Stimulated activated naive CD8-positive, alpha-beta T cell treated with anti-CD3 and anti-CD28 coated beads, Interleukin-15, amount 100 ng/mL, for 72 hours (primary cell): ENCODE measurements around the gene LIMK1.
A peak's percentile ranks its signal among the peaks of the same experiment; 100 is the strongest.

Experiments used
- ATAC-seq: fragments of 150-1000 bp; cut with Tn5 transposase; 2 replicates; pipeline ENCODE4 v1.10.0; 2021; ENCODE audit warnings: mild to moderate bottlenecking, moderate library complexity
- DNase-seq, 2 donors: peaks; one replicate each; pipeline ENCODE4 v3.0.0; 2021 to 2022
- H3K27ac Mint-ChIP-seq, 2 donors: one replicate each; pipeline ENCODE4 v1.8.0; 2022; ENCODE audit warnings: mild to moderate bottlenecking in 2 of 2, mixed read lengths in 2 of 2, moderate library complexity in 2 of 2
- H3K27me3 Mint-ChIP-seq: one replicate; pipeline ENCODE4 v1.8.0; 2022; ENCODE audit warnings: mixed read lengths
- H3K4me1 Mint-ChIP-seq: one replicate; pipeline ENCODE4 v1.8.0; 2022; ENCODE audit warnings: mild to moderate bottlenecking, mixed read lengths
- H3K4me3 Mint-ChIP-seq, 2 donors: one replicate each; pipeline ENCODE4 v1.8.0; 2022; ENCODE audit warnings: mild to moderate bottlenecking in 2 of 2, mixed read lengths in 2 of 2, moderate library complexity in 1 of 2
- H3K9me3 Mint-ChIP-seq, 2 donors: one replicate each; pipeline ENCODE4 v1.8.0; 2022; ENCODE audit warnings: mixed read lengths in 2 of 2

The LIMK1 gene

GRCh38 chr7:74126220-74126880, 42.7 kb downstream of the LIMK1 start:
- H3K9me3 Mint-ChIP-seq: no peaks in the 10 kb centered on the region
- DNase-seq (no peak), ATAC-seq (no peak)
- H3K27ac Mint-ChIP-seq: peak overlapping the region in 1 of 2 donors; percentile 60
- no peaks in the 10 kb centered on the region for H3K4me1 Mint-ChIP-seq
- no peak overlapping the region for H3K4me3 Mint-ChIP-seq
- no peaks in the 10 kb centered on the region for H3K27me3 Mint-ChIP-seq

DNA sequence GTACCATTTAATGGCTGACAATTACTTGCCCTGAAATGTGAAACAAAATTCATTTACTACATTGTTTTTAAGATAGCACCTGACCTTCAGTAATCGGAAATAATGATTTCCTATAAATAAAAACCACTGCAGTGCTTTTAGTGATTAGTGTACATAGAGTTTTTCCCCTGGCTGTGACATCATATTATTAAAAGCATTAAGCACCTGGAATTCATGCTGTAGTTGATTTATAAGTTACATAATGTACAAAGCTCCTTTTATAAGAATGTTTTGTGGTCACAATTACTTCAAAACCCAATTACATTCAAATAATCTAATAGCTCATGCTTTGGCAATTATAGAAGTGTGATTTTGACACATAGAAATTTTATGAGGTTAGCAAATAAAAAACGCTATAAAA, 46.3 kb downstream of the LIMK1 start:
- DNase-seq (no peak), ATAC-seq (no peak)
- Mint-ChIP-seq H3K27ac (no peak overlapping the region), H3K27me3 (no peaks in the 10 kb centered on the region), H3K4me3 (no peak overlapping the region), H3K4me1 (peaks cover 7% of the 10 kb centered on the region), H3K9me3 (no peaks in the 10 kb centered on the region)

- Mint-ChIP-seq H3K4me3 (no peak overlapping the region), H3K27ac (no peak overlapping the region), H3K4me1 (peaks cover 7% of the 10 kb centered on the region), H3K9me3 (no peaks in the 10 kb centered on the region), H3K27me3 (no peaks in the 10 kb centered on the region)
- ATAC-seq (no peak), DNase-seq (no peak)
Measured at GRCh38 chr7:74130518-74130917, 46.9 kb downstream of the LIMK1 start.

DNA sequence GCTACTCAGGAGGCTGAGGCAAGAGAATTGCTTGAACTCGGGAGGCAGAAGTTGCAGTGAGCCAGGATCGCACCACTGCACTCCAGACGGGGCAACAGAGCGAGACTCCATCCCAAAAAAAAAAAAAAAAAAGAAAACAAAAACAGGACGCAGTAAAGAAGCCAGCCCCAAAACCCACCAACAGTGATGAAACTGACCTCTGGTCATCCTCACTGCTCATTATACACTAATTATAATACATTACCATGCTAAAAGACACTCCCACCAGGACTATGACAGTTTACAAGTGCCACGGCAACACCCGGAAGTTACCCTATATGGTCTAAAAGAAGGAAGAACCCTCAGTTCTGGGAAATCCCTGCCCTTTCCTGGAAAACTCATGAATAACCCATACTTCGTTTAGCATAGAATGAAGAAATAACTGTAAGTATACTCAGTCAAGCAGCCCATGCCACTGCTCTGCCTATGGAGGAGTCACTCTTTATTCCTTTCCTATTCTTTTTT, 50.6 kb downstream of the LIMK1 start:
- peak; percentile 12 to 38 for DNase-seq
- peak; percentile 83 for ATAC-seq
- H3K4me1 Mint-ChIP-seq: peaks cover 7% of the 10 kb centered on the region
- peak overlapping the region in 1 of 2 donors; percentile 25 for H3K27ac Mint-ChIP-seq
- no peaks in the 10 kb centered on the region for H3K27me3 Mint-ChIP-seq
- no peaks in the 10 kb centered on the region for H3K9me3 Mint-ChIP-seq
- no peak overlapping the region for H3K4me3 Mint-ChIP-seq

- Mint-ChIP-seq H3K27me3 (no peaks in the 10 kb centered on the region), H3K4me1 (peaks cover 14% of the 10 kb centered on the region), H3K27ac (no peak overlapping the region), H3K4me3 (no peak overlapping the region), H3K9me3 (no peaks in the 10 kb centered on the region)
- ATAC-seq: no peak
- DNase-seq: no peak
Measured at GRCh38 chr7:74138334-74138867, 54.8 kb downstream of the LIMK1 start.

GRCh38 chr7:74138945-74139843, 55.6 kb downstream of the LIMK1 start:
- ATAC-seq (no peak), DNase-seq (no peak)
- Mint-ChIP-seq H3K9me3 (no peaks in the 10 kb centered on the region), H3K27ac (peak overlapping the region in 1 of 2 donors; percentile 72), H3K4me1 (peaks cover 9% of the 10 kb centered on the region), H3K4me3 (no peak overlapping the region), H3K27me3 (no peaks in the 10 kb centered on the region)

GRCh38 chr7:74141705-74142104, 58.1 kb downstream of the LIMK1 start:
- Mint-ChIP-seq H3K27me3 (no peaks in the 10 kb centered on the region), H3K4me3 (peak overlapping the region in 1 of 2 donors; percentile 17), H3K27ac (no peak overlapping the region), H3K4me1 (peaks cover 6% of the 10 kb centered on the region), H3K9me3 (peaks cover 0 to 7% of the 10 kb centered on the region in 2 donors)
- DNase-seq (no peak), ATAC-seq (peak; percentile 70)

DNA sequence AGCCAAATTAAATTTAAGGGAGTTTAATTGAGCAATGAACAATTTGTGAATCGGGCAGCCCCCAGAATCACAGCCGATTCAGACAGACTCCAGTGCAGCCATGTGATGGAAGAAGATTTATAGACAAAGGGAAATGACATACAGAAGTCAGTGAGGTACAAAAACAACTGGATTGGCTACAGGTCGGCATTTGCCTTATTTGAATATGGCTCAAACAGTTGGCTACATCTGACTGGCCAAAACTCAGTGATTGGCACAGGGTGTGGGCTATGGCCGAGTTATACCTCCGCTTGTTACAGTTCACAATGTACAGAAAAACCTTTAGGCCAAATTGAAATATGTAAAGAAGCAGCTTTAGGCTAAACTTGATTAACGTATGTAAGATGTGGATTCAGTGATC, 59.8 kb downstream of the LIMK1 start:
- Mint-ChIP-seq H3K4me3 (no peak overlapping the region), H3K4me1 (peaks cover 6% of the 10 kb centered on the region), H3K27ac (no peak overlapping the region), H3K9me3 (peaks cover 0 to 7% of the 10 kb centered on the region in 2 donors), H3K27me3 (no peaks in the 10 kb centered on the region)
- DNase-seq (no peak), ATAC-seq (no peak)

DNA sequence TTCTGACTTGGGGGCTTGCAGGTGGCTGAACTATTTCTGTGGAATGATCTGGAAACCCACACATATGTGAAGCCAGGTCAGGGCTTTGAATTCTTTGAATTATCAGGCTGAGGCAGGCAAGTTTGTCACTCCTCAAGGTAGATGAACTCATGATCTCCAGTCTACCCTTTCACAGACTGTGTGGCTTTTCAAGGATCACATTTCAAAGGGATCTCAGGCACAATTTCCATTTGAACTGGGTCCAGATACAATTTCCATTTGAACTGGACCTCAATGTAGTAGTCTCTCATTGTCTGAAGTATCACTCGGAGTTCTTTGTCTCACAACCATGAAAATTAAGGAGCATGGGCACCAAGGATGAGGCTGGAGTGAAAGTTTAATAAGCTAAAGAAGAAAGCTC, 64.9 kb downstream of the LIMK1 start:
- DNase-seq (no peak), ATAC-seq (no peak)
- H3K9me3 Mint-ChIP-seq: peaks cover 0 to 7% of the 10 kb centered on the region in 2 donors
- H3K4me3 Mint-ChIP-seq: no peak overlapping the region
- no peak overlapping the region for H3K27ac Mint-ChIP-seq
- H3K27me3 Mint-ChIP-seq: no peaks in the 10 kb centered on the region
- H3K4me1 Mint-ChIP-seq: no peaks in the 10 kb centered on the region

- H3K4me3 Mint-ChIP-seq: no peak overlapping the region
- no peaks in the 10 kb centered on the region for H3K4me1 Mint-ChIP-seq
- H3K27me3 Mint-ChIP-seq: no peaks in the 10 kb centered on the region
- H3K27ac Mint-ChIP-seq: no peak overlapping the region
- H3K9me3 Mint-ChIP-seq: peaks cover 0 to 7% of the 10 kb centered on the region in 2 donors
- DNase-seq (no peak), ATAC-seq (no peak)
Measured at GRCh38 chr7:74149071-74149470, 65.5 kb downstream of the LIMK1 start.

DNA sequence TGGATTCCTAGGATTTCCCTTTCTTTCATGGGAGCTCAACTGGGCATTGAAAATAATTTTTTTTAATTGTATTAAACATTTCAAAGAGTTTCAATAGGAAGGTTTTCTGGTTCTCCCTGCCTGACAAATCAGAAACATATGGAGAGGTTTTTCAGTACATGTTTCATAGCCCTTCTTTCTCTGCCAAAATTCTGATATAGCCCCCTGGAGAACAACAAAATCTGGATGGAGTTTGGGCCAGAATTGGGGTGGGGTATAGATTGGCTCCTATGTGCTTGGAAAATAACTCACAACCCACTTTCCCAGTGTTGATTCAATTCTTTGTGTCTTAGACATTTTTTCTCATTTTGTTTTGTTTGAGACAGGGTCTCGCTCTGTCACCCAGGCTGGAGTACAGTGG, 66.0 kb downstream of the LIMK1 start:
- ATAC-seq: no peak
- DNase-seq: no peak
- H3K27ac Mint-ChIP-seq: no peak overlapping the region
- H3K4me3 Mint-ChIP-seq: no peak overlapping the region
- peaks cover 0 to 7% of the 10 kb centered on the region in 2 donors for H3K9me3 Mint-ChIP-seq
- H3K4me1 Mint-ChIP-seq: no peaks in the 10 kb centered on the region
- H3K27me3 Mint-ChIP-seq: no peaks in the 10 kb centered on the region

- Mint-ChIP-seq H3K4me3 (no peak overlapping the region), H3K27me3 (no peaks in the 10 kb centered on the region), H3K27ac (peak overlapping the region in 1 of 2 donors; percentile 61), H3K4me1 (no peaks in the 10 kb centered on the region), H3K9me3 (no peaks in the 10 kb centered on the region)
- DNase-seq (no peak), ATAC-seq (no peak)
Measured at GRCh38 chr7:74153736-74154135, 70.1 kb downstream of the LIMK1 start.

GRCh38 chr7:74155810-74156395, 72.3 kb downstream of the LIMK1 start:
- ATAC-seq: no peak
- no peak for DNase-seq
- Mint-ChIP-seq H3K4me3 (no peak overlapping the region), H3K4me1 (no peaks in the 10 kb centered on the region), H3K27me3 (no peaks in the 10 kb centered on the region), H3K27ac (peak overlapping the region in 1 of 2 donors; percentile 7), H3K9me3 (no peaks in the 10 kb centered on the region)

GRCh38 chr7:74157605-74158004, 74.0 kb downstream of the LIMK1 start:
- no peak for ATAC-seq
- DNase-seq: no peak
- no peaks in the 10 kb centered on the region for H3K27me3 Mint-ChIP-seq
- H3K4me1 Mint-ChIP-seq: no peaks in the 10 kb centered on the region
- H3K27ac Mint-ChIP-seq: no peak overlapping the region
- H3K4me3 Mint-ChIP-seq: no peak overlapping the region
- no peaks in the 10 kb centered on the region for H3K9me3 Mint-ChIP-seq

- no peak overlapping the region for H3K4me3 Mint-ChIP-seq
- H3K27ac Mint-ChIP-seq: no peak overlapping the region
- no peaks in the 10 kb centered on the region for H3K27me3 Mint-ChIP-seq
- no peak for ATAC-seq
- no peak for DNase-seq
- H3K9me3 Mint-ChIP-seq: no peaks in the 10 kb centered on the region
- no peaks in the 10 kb centered on the region for H3K4me1 Mint-ChIP-seq
Measured at GRCh38 chr7:74164985-74165456, 81.4 kb downstream of the LIMK1 start.
